ENCODE results near the gene MYBPC3. TPM values are rescaled to one million over a fixed set of nuclear protein-coding genes. Genes with fewer than 3 reads are reported as not detected.

Gene MYBPC3
- total and polyA plus RNA-seq, 2 experiments from 2014 or later = not detected

DNA sequence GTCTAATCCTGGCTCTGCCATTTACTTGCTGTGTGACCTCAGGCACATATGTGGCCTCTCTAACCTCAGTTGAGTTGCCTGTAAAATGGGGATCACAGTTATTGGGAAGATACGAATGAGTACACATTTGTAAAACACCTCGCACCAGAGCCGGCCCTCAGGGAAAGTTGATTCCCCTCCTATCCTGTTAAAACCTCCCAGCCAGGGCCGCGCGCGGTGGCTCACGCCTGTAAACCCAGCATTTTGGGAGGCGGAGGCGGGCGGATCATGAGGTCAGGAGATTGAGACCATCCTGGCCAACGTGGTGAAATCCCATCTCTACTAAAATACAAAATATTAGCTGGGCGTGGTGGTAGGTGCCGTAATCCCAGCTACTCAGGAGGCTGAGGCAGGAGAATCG, 7.8 kb upstream of the MYBPC3 start (continued):
- TF ChIP-seq, protein P1, sequence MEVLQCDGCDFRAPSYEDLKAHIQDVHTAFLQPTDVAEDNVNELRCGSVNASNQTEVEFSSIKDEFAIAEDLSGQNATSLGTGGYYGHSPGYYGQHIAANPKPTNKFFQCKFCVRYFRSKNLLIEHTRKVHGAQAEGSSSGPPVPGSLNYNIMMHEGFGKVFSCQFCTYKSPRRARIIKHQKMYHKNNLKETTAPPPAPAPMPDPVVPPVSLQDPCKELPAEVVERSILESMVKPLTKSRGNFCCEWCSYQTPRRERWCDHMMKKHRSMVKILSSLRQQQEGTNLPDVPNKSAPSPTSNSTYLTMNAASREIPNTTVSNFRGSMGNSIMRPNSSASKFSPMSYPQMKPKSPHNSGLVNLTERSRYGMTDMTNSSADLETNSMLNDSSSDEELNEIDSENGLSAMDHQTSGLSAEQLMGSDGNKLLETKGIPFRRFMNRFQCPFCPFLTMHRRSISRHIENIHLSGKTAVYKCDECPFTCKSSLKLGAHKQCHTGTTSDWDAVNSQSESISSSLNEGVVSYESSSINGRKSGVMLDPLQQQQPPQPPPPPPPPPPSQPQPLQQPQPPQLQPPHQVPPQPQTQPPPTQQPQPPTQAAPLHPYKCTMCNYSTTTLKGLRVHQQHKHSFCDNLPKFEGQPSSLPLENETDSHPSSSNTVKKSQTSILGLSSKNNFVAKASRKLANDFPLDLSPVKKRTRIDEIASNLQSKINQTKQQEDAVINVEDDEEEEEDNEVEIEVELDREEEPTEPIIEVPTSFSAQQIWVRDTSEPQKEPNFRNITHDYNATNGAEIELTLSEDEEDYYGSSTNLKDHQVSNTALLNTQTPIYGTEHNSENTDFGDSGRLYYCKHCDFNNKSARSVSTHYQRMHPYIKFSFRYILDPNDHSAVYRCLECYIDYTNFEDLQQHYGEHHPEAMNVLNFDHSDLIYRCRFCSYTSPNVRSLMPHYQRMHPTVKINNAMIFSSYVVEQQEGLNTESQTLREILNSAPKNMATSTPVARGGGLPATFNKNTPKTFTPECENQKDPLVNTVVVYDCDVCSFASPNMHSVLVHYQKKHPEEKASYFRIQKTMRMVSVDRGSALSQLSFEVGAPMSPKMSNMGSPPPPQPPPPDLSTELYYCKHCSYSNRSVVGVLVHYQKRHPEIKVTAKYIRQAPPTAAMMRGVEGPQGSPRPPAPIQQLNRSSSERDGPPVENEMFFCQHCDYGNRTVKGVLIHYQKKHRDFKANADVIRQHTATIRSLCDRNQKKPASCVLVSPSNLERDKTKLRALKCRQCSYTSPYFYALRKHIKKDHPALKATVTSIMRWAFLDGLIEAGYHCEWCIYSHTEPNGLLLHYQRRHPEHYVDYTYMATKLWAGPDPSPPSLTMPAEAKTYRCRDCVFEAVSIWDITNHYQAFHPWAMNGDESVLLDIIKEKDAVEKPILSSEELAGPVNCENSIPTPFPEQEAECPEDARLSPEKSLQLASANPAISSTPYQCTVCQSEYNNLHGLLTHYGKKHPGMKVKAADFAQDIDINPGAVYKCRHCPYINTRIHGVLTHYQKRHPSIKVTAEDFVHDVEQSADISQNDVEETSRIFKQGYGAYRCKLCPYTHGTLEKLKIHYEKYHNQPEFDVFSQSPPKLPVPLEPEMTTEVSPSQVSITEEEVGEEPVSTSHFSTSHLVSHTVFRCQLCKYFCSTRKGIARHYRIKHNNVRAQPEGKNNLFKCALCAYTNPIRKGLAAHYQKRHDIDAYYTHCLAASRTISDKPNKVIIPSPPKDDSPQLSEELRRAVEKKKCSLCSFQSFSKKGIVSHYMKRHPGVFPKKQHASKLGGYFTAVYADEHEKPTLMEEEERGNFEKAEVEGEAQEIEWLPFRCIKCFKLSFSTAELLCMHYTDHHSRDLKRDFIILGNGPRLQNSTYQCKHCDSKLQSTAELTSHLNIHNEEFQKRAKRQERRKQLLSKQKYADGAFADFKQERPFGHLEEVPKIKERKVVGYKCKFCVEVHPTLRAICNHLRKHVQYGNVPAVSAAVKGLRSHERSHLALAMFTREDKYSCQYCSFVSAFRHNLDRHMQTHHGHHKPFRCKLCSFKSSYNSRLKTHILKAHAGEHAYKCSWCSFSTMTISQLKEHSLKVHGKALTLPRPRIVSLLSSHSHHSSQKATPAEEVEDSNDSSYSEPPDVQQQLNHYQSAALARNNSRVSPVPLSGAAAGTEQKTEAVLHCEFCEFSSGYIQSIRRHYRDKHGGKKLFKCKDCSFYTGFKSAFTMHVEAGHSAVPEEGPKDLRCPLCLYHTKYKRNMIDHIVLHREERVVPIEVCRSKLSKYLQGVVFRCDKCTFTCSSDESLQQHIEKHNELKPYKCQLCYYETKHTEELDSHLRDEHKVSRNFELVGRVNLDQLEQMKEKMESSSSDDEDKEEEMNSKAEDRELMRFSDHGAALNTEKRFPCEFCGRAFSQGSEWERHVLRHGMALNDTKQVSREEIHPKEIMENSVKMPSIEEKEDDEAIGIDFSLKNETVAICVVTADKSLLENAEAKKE (CRISPR knock-in tag; IDR thresholded peaks at IDR 0.05) = no peak
- TF ChIP-seq, protein P2, sequence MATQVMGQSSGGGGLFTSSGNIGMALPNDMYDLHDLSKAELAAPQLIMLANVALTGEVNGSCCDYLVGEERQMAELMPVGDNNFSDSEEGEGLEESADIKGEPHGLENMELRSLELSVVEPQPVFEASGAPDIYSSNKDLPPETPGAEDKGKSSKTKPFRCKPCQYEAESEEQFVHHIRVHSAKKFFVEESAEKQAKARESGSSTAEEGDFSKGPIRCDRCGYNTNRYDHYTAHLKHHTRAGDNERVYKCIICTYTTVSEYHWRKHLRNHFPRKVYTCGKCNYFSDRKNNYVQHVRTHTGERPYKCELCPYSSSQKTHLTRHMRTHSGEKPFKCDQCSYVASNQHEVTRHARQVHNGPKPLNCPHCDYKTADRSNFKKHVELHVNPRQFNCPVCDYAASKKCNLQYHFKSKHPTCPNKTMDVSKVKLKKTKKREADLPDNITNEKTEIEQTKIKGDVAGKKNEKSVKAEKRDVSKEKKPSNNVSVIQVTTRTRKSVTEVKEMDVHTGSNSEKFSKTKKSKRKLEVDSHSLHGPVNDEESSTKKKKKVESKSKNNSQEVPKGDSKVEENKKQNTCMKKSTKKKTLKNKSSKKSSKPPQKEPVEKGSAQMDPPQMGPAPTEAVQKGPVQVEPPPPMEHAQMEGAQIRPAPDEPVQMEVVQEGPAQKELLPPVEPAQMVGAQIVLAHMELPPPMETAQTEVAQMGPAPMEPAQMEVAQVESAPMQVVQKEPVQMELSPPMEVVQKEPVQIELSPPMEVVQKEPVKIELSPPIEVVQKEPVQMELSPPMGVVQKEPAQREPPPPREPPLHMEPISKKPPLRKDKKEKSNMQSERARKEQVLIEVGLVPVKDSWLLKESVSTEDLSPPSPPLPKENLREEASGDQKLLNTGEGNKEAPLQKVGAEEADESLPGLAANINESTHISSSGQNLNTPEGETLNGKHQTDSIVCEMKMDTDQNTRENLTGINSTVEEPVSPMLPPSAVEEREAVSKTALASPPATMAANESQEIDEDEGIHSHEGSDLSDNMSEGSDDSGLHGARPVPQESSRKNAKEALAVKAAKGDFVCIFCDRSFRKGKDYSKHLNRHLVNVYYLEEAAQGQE (IDR thresholded peaks at IDR 0.05; ENCODE audit: unreplicated experiment) = no peak
- TF ChIP-seq CREB1 (CRISPR knock-in tag; IDR thresholded peaks at IDR 0.05; ENCODE audit: low read depth) (no peak), POLR2AphosphoS5 (IDR thresholded peaks at IDR 0.05; ENCODE audit: low read depth) (no peak), JUNB (IDR thresholded peaks at IDR 0.05; ENCODE audit: unreplicated experiment) (no peak)
- TF ChIP-seq, protein P3, sequence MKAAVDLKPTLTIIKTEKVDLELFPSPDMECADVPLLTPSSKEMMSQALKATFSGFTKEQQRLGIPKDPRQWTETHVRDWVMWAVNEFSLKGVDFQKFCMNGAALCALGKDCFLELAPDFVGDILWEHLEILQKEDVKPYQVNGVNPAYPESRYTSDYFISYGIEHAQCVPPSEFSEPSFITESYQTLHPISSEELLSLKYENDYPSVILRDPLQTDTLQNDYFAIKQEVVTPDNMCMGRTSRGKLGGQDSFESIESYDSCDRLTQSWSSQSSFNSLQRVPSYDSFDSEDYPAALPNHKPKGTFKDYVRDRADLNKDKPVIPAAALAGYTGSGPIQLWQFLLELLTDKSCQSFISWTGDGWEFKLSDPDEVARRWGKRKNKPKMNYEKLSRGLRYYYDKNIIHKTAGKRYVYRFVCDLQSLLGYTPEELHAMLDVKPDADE (IDR thresholded peaks at IDR 0.05) = no peak

All from GM23338 (cell line).